Neuronal stem cell (in vitro differentiated cells): ENCODE results near the gene PHACTR4.
"Not testable (repeated sequence)": the region's sequence is repeated elsewhere in the genome, so short reads cannot be mapped to it uniquely, and the experiment has no call there.

Source experiments
- DNase-seq: peaks from one replicate; pipeline ENCODE4 v3.0.0-alpha.2; 2013; ENCODE audit warnings: low spot score
- H2AFZ ChIP-seq: one replicate; pipeline ENCODE4 v1.6.1; 2013; ENCODE audit warnings: mild to moderate bottlenecking, low read length, inconsistent platforms
- H2AK5ac ChIP-seq: 2 replicates; pipeline ENCODE4 v1.6.1; 2013; ENCODE audit warnings: low read depth, mild to moderate bottlenecking, inconsistent platforms, low read length, moderate library complexity, mixed read lengths
- H2BK120ac ChIP-seq: 2 replicates; pipeline ENCODE4 v1.6.1; 2013; ENCODE audit warnings: low read depth, mild to moderate bottlenecking, inconsistent platforms, low read length, moderate library complexity, mixed read lengths
- H2BK12ac ChIP-seq: one replicate; pipeline ENCODE4 v1.6.1; 2013; ENCODE audit warnings: low read length, inconsistent platforms
- H2BK15ac ChIP-seq: 2 replicates; pipeline ENCODE4 v1.6.1; 2013; ENCODE audit warnings: mild to moderate bottlenecking, low read length, inconsistent platforms, mixed read lengths
- H2BK5ac ChIP-seq: one replicate; pipeline ENCODE4 v1.6.1; 2013; ENCODE audit warnings: inconsistent platforms, mild to moderate bottlenecking, low read length, moderate library complexity
- H3K14ac ChIP-seq: one replicate; pipeline ENCODE4 v1.6.1; 2013; ENCODE audit warnings: low read length, inconsistent platforms
- H3K18ac ChIP-seq: 2 replicates; pipeline ENCODE4 v1.6.1; 2013; ENCODE audit warnings: low read length, inconsistent platforms
- H3K23ac ChIP-seq: 2 replicates; pipeline ENCODE4 v1.6.1; 2013; ENCODE audit warnings: low read depth, mild to moderate bottlenecking, mixed read lengths, low read length, inconsistent platforms; ENCODE audit not compliant: poor library complexity
- H3K27ac ChIP-seq: replicated peaks from 3 replicates; pipeline ENCODE4 v1.5.1; 2013; ENCODE audit warnings: low read length, inconsistent platforms
- H3K27me3 ChIP-seq, 3 experiments: 2 replicates each; pipeline ENCODE4 v1.6.1; 2013; ENCODE audit warnings: low read length in 3 of 3, mild to moderate bottlenecking in 2 of 3, inconsistent platforms in 1 of 3, low read depth in 1 of 3, mixed read lengths in 1 of 3, moderate library complexity in 1 of 3; ENCODE audit not compliant: control insufficient read depth in 3 of 3, insufficient read depth in 3 of 3
- H3K36me3 ChIP-seq, 2 donors: replicated peaks in 1 of 2; 2 replicates each; pipeline ENCODE4 v1.6.1; 2013; ENCODE audit warnings: low read length in 2 of 2; ENCODE audit not compliant: control insufficient read depth in 2 of 2, insufficient read depth in 2 of 2
- H3K4ac ChIP-seq: 2 replicates; pipeline ENCODE4 v1.6.1; 2013; ENCODE audit warnings: inconsistent platforms, mild to moderate bottlenecking, low read length, moderate library complexity
- H3K4me1 ChIP-seq, 2 donors: 1 replicate in 1 of 2; 2 replicates in 1 of 2; pipeline ENCODE4 v1.6.1; 2013; ENCODE audit warnings: low read length in 2 of 2, low read depth in 1 of 2; ENCODE audit not compliant: control insufficient read depth in 2 of 2, insufficient read depth in 1 of 2
- H3K4me2 ChIP-seq: one replicate; pipeline ENCODE4 v1.6.1; 2013; ENCODE audit warnings: mild to moderate bottlenecking, low read length, inconsistent platforms; ENCODE audit not compliant: insufficient read depth, poor library complexity, severe bottlenecking
- H3K4me3 ChIP-seq, 2 donors: 2 replicates each; pipeline ENCODE4 v1.5.1; 2013; ENCODE audit warnings: low read length in 2 of 2, mild to moderate bottlenecking in 2 of 2, inconsistent platforms in 1 of 2, moderate library complexity in 1 of 2
- H3K79me1 ChIP-seq: one replicate; pipeline ENCODE4 v1.6.1; 2013; ENCODE audit warnings: low read depth, mild to moderate bottlenecking, inconsistent platforms, low read length, moderate library complexity
- H3K9ac ChIP-seq: one replicate; pipeline ENCODE4 v1.6.1; 2013; ENCODE audit warnings: mild to moderate bottlenecking, low read depth, low read length, inconsistent platforms; ENCODE audit not compliant: poor library complexity
- H3K9me3 ChIP-seq, 2 donors: replicated peaks in 1 of 2; 2 replicates each; pipeline versions ENCODE3 to v1.6.1; 2013; ENCODE audit warnings: low read length in 2 of 2, mild to moderate bottlenecking in 2 of 2, inconsistent platforms in 1 of 2, low read depth in 1 of 2, mixed read lengths in 1 of 2, moderate library complexity in 1 of 2; ENCODE audit not compliant: control insufficient read depth in 2 of 2, insufficient read depth in 1 of 2
- H4K8ac ChIP-seq: one replicate; pipeline ENCODE4 v1.6.1; 2013; ENCODE audit warnings: low read depth, mild to moderate bottlenecking, inconsistent platforms, low read length, moderate library complexity
- H4K91ac ChIP-seq: one replicate; pipeline ENCODE4 v1.6.1; 2013; ENCODE audit warnings: low read length, low read depth, mild to moderate bottlenecking, inconsistent platforms; ENCODE audit not compliant: poor library complexity
- WGBS, 2 donors: extraction: QIAGEN DNeasy Blood & Tissue Kit; methylation state at CpG; one replicate each; pipeline ENCODE4 v1.1.7; 2013; ENCODE audit warnings: missing lambda C conversion rate in 2 of 2, mixed read lengths in 1 of 2; ENCODE audit not compliant: insufficient read length in 2 of 2, insufficient replicate concordance in 1 of 2; ENCODE audit errors: extremely low coverage in 2 of 2; 5-methylcytosine and 5-hydroxymethylcytosine counted together

PHACTR4 gene

DNA sequence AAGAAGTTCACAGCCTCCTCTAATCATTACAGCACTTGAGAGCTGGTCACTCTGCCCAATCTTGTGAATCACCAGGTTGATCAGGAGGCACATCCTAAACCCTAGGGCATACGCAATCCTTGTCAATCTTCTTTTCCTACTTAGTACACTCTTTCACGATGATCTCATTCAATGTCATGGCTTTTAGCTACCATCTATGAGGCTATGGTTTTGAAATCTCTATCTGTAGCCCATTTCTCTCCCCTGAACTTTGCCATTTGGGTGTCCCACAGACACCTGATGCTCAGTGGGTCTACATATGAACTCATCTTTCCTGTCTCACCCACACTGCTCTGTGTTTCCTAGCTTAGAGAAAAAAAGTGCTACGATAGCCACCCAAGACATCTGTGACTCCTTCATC is 42.6 kb upstream of the PHACTR4 start:
- no peak overlapping the region for H2AK5ac ChIP-seq
- H2BK12ac ChIP-seq = no peak overlapping the region
- H3K36me3 ChIP-seq = peaks cover 1 to 16% of the 10 kb centered on the region in 2 donors
- WGBS, 2 donors = no CpG with 5 or more reads among the region's 3 CpGs
- no peak overlapping the region for H4K8ac ChIP-seq
- H2AFZ ChIP-seq = no peak overlapping the region
- H3K4me2 ChIP-seq = no peak overlapping the region
- H4K91ac ChIP-seq = no peak overlapping the region
- H3K9ac ChIP-seq = no peak overlapping the region
- H3K27me3 ChIP-seq = peaks cover 0 to 5% (median 0%) of the 10 kb centered on the region in 3 experiments
- no peak overlapping the region for H2BK5ac ChIP-seq
- H3K79me1 ChIP-seq = peaks cover 3% of the 10 kb centered on the region
- no peak overlapping the region for H3K4me3 ChIP-seq
- H3K27ac ChIP-seq = no peak overlapping the region
- no peak overlapping the region for H3K23ac ChIP-seq
- no peak for DNase-seq
- H2BK15ac ChIP-seq = no peak overlapping the region
- no peak overlapping the region for H2BK120ac ChIP-seq
- H3K18ac ChIP-seq = no peak overlapping the region
- peaks cover 3 to 5% of the 10 kb centered on the region in 2 donors for H3K4me1 ChIP-seq
- H3K9me3 ChIP-seq = no peaks in the 10 kb centered on the region
- H3K14ac ChIP-seq = no peak overlapping the region
- H3K4ac ChIP-seq = no peak overlapping the region

DNA sequence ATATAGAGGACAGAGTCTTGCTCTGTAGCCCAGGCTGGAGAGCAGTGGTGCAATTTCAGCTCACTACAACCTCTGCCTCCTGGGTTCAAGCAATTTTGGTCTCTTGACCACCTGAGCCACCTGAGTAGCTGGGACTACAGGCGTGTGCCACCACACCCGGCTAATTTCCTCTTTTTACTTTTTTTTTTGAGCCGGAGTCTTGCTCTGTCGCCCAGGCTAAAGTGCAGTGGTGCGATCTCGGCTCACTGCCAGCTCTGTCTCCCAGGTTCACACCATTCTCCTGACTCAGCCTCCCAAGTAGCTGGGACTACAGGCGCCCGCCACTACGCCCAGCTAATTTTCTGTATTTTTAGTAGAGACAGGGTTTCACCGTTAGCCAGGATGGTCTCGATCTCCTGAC is 42.1 kb upstream of the PHACTR4 start:
- not testable (repeated sequence) for H2BK15ac ChIP-seq, H3K27me3 ChIP-seq, H2BK5ac ChIP-seq, DNase-seq, H2AK5ac ChIP-seq, H2BK120ac ChIP-seq, H3K14ac ChIP-seq, H4K91ac ChIP-seq, H3K27ac ChIP-seq, H3K79me1 ChIP-seq, H4K8ac ChIP-seq, H3K4me2 ChIP-seq, H3K9me3 ChIP-seq, H3K9ac ChIP-seq, H2BK12ac ChIP-seq, H2AFZ ChIP-seq, H3K4me1 ChIP-seq, H3K23ac ChIP-seq, H3K4me3 ChIP-seq, H3K18ac ChIP-seq, H3K4ac ChIP-seq
- WGBS, 2 donors = no CpG with 5 or more reads among the region's 11 CpGs
- H3K36me3 ChIP-seq = peaks cover 1 to 21% of the 10 kb centered on the region in 2 donors

DNA sequence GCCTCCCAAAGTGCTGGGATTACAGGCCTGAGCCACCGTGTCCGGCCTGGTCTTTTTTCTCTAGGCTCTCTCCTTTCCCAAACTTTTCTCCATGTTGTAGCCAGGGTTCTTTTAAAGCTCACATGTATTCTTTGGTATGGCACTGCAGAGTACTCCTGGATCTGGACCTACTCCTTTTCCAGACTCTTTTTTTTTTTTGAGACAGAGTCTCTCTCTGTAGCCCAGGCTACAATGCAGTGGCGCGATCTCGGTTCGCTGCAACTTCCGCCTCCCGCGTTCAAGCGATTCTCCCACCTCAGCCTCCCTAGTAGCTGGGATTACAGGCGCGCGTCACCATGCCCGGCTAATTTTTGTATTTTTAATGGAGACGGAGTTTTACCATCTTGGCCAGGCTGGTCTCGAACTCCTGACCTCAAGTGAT is 41.3 kb upstream of the PHACTR4 start:
- no peaks in the 10 kb centered on the region for H3K9me3 ChIP-seq
- H2AK5ac ChIP-seq = peak overlapping the region; percentile 68
- H3K23ac ChIP-seq = no peak overlapping the region
- H3K4me3 ChIP-seq = peak overlapping the region; percentile 72 to 78
- WGBS, 2 donors = no CpG with 5 or more reads among the region's 16 CpGs
- no peak overlapping the region for H2BK120ac ChIP-seq
- no peak overlapping the region for H3K27ac ChIP-seq
- peaks cover 3 to 5% of the 10 kb centered on the region in 2 donors for H3K4me1 ChIP-seq
- peak overlapping the region; percentile 25 for H3K4me2 ChIP-seq
- no peak overlapping the region for H3K14ac ChIP-seq
- no peak overlapping the region for H3K9ac ChIP-seq
- peaks cover 0 to 5% (median 0%) of the 10 kb centered on the region in 3 experiments for H3K27me3 ChIP-seq
- H2BK12ac ChIP-seq = no peak overlapping the region
- peaks cover 4 to 29% of the 10 kb centered on the region in 2 donors for H3K36me3 ChIP-seq
- H2BK15ac ChIP-seq = no peak overlapping the region
- no peak for DNase-seq
- no peak overlapping the region for H2BK5ac ChIP-seq
- H3K4ac ChIP-seq = no peak overlapping the region
- peak overlapping the region; percentile 89 for H2AFZ ChIP-seq
- peaks cover 3% of the 10 kb centered on the region for H3K79me1 ChIP-seq
- no peak overlapping the region for H3K18ac ChIP-seq
- no peak overlapping the region for H4K8ac ChIP-seq
- no peak overlapping the region for H4K91ac ChIP-seq

GRCh38 chr1:28329395-28330153 is 40.0 kb upstream of the PHACTR4 start:
- H3K27ac ChIP-seq = no peak overlapping the region

More at GRCh38 chr1:28329395-28330153, 40.0 kb upstream of the PHACTR4 start:
- peak overlapping the region; percentile 89 for H2AFZ ChIP-seq
- no peak overlapping the region for H3K14ac ChIP-seq
- no peak overlapping the region for H3K4ac ChIP-seq
- peak overlapping the region; percentile 66 for H3K4me2 ChIP-seq
- no peak overlapping the region for H4K91ac ChIP-seq
- H2BK5ac ChIP-seq = no peak overlapping the region
- H3K36me3 ChIP-seq = peaks cover 7 to 41% of the 10 kb centered on the region in 2 donors
- H3K18ac ChIP-seq = no peak overlapping the region
- H2BK120ac ChIP-seq = no peak overlapping the region
- H3K9ac ChIP-seq = no peak overlapping the region
- H2AK5ac ChIP-seq = peak overlapping the region; percentile 6
- H3K9me3 ChIP-seq = no peaks in the 10 kb centered on the region
- peaks cover 3 to 5% of the 10 kb centered on the region in 2 donors for H3K4me1 ChIP-seq
- no peaks in the 10 kb centered on the region for H3K27me3 ChIP-seq
- no peak overlapping the region for H3K23ac ChIP-seq
- H3K4me3 ChIP-seq = peak overlapping the region; percentile 78 to 83
- DNase-seq = no peak
- no peak overlapping the region for H2BK15ac ChIP-seq
- WGBS, 2 donors = no CpG with 5 or more reads among the region's 29 CpGs
- no peak overlapping the region for H2BK12ac ChIP-seq
- peaks cover 6% of the 10 kb centered on the region for H3K79me1 ChIP-seq
- no peak overlapping the region for H4K8ac ChIP-seq
